Myometrial cell (primary cell): Measurements from ENCODE around the gene SLC44A1. TPM values are rescaled to one million over a fixed set of nuclear protein-coding genes. Genes with fewer than 3 reads are reported as not detected.

Experiments
- total RNA-seq: library from RNA; depleted of rRNA; stranded (reverse); fragments of >200 nt; gene quantifications from 2 replicates; pipeline ENCODE4 v1.2.3, GENCODE V29; 2015

SLC44A1 gene
- 24.8 and 36.0 TPM in 2 replicates for total RNA-seq

DNA sequence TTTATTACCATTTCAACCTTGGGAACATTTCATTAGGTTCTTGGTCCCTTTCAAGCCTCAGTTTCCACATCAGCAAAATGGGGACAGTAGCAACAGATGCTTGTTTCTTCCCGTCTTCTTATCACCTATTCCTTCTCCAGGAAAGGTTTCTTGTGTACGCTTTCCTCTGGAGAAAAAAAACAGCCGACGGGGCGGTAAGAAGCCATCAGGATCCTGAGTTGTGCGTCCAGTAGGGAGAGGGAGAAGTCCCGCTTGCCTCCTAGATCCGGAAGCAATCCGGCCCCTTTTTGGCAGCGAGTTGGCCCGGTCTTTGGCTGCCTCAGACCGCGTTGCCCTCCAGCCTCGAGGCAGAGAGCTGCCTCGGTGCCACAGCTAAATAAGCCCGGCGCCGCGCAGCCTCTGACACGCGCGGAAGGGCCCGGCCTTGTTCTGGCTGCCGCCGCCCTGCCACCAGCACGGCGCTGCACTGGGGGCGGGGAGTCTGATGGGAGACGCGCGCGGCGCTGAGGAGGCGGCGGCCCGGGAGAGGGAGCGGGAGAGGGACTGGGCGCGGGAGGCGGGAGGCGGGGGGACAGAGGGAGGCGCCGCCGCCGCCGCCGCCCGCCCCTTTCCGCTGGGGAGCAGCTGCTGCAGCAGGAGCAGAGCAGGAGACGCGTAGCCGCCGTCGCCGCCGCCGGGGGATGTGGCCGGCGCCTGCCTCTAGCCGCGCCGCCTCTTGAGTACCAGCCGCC lies at the start of gene SLC44A1:
TSS of gene SLC44A1 (plus strand) at position 649 of the 731 bp plus-strand sequence. CDS start 218 bp downstream, outside the sequence.

DNA sequence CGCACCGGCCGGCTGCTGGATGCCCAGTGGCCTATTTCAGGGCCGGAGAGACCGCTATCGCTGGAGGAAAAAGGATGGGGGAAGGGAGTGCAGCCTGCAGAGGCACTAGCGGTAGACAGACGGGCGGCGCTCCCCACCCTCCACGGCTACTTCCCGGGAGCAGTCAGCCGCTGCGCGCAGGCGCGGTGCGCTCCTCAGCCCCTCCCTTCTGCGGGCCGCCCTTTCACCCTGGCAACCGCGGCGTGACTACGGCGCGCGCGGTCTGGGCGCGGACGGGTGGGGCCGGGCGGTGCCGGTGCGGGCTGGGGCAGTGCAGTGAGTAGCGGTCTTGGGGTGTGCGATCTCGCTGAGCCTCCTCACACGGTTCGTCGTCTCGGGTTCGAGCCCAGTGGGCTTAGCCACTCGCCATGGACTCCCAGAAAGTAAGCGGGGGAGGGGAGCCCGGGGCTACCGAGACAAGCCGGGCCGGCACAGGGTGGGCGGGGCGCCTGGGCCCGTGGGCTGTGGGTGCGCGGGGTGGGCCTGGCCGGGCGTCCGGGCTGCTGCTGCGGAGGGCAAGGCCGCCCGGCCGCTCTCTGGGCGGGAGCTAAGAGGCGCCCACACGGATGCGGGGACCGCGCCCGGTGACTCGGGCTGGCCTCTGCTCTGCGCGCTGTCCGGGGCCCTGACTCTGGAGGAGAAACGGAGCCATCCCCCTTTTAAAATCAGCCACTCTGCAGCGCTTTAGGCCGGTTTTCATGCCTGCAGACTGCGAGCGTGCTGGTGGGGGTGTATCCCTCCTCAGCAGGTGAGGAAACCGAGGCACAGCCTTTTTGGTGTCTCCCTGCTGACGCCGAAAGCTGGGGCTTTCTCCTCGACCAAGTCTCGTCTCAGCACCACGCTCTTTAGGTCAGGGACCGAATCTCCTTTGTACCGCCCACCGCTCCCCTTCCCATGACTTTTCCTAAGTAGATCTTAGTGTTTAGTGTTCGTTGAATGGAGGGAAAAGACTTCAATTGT lies 203.7 kb downstream of the SLC44A1 start, which contains the start of gene FSD1L:
TSS of gene FSD1L (plus strand) at position 221 of the 999 bp plus-strand sequence. CDS start at position 408, 187 bp downstream.

Other genes with a start within 250 kb of the SLC44A1 start
- gene FSD1L, start 203.4 kb downstream of the SLC44A1 start, total RNA-seq, result 1.2 and 3.2 TPM in 2 replicates